NCI-H187 treated with DMSO at 0.1 percent for 48 hours (cell line): ENCODE measurements around the gene TTLL1.
"Not testable (repeated sequence)": the region's sequence is repeated elsewhere in the genome, so short reads cannot be mapped to it uniquely, and the experiment has no call there.

Experiments
- DNase-seq: peaks from one replicate; lab custom pipeline; 2025; lab: John Stamatoyannopoulos, UW

TTLL1 gene

GRCh38 chr22:43066844-43067385, 22.3 kb downstream of the TTLL1 start:
- DNase-seq = no peak

DNA sequence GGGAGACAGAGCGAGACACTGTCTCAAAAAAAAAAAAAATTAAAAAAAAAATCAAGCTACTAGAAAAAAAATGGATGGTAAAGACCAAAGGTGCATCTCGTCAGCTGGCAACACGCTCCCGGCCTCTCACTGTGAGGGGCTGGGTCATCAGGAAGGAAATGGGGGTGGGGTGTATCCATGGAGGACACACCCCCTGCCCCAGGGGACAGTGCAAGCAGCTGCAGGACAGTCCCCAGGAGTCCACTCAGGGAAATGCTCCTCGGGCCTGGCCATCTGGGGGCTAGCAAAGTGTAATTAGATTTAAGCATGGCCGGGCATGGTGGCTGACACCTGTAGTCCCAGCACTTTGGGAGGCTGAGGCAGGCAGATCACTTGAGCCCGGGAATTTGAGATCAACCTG, 23.1 kb downstream of the TTLL1 start:
- no peak for DNase-seq

DNA sequence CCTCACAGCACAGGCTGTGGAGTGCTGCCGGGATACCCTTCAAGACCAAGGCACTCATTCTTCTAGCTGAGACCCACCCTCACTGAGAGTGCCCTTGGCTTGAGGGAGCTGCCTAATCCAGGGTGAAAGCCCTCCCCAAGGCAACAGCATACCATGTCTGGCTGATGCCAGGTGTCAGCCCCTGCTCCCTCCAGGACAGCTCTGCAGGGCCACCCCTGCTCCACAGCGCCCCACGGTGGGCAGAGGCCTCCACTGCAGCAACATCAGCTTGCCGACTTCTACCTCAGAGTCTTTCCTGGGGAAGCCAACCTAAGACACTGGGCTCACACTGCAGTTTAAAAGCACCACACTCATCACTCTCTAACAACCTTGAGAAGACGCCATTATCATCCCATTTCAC, 29.0 kb downstream of the TTLL1 start:
- DNase-seq = no peak

DNA sequence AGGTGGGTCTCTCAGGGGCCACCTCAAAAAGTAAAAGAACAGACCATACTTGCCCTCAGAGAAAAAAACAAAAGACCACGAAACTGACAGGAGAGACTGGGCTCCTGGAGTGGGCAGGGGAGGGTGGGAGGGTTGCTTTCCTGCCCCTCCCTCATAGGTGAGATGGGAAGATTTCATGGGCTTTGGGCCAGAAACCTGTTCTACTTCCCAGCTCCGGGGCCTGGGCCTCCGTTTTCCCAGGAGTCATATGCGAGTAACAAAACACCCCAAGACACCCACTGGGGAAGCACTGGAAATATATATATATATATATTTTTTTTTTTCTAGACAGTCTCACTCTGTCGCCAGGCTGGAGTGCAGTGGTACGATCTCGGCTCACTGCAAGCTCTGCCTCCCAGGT, 31.6 kb downstream of the TTLL1 start:
- DNase-seq = no peak

DNA sequence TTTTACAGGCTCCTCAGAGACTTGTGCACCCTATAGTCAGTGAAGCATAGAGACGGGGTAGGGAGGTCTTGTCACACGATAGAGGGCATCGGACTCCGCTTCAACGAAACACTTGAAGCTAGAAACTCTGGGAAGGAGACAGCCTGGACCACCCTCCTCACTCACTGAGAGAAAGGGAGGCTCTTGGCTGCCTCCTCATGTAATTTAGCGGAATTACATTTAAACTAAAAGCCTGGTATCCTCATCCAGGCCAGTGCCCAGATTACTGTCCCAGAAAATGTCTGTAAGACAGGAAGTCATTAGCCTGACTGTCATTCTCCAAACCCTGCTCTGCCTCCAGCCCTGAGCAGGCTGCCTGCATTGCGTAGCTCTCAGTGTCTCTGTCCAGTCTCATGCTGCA, 36.0 kb downstream of the TTLL1 start:
- no peak for DNase-seq

DNA sequence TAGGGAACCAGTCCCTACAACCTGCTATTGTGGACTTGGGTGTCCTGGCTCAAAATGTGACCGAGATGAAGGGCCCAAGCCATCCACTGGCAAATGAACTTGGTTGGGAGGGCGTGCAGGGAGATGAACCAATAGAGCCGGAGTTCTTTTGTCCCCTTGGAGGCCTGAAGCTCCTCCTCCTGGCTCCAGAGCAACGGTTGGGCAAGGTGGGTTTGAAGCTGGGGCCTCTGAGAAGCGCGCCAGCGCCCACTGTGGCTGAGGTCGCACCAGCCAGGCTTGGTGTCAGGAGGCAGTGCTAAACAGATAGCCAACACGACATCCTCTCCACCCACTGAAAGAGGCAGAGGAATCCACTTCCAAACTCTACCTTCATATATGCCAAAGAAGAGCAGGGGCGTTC, 38.2 kb downstream of the TTLL1 start:
- no peak for DNase-seq

DNA sequence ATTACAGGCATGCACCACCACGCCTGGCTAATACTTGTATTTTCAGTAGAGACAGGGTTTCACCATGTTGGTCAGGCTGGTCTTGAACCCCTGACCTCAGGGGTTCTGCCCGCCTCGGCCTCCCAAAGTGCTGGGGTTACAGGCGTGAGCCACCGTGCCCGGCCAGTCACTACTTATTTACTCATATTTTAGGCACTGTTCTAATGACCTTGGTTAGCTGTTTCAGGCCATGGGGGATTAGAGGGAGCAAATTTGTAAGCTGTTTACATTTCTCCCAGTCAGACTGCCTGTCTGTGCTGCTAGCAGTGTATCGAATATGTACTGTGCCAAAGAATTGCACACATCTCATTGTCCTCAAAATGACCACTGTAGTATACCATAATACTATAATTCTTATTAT, 41.6 kb downstream of the TTLL1 start:
- DNase-seq = no peak

DNA sequence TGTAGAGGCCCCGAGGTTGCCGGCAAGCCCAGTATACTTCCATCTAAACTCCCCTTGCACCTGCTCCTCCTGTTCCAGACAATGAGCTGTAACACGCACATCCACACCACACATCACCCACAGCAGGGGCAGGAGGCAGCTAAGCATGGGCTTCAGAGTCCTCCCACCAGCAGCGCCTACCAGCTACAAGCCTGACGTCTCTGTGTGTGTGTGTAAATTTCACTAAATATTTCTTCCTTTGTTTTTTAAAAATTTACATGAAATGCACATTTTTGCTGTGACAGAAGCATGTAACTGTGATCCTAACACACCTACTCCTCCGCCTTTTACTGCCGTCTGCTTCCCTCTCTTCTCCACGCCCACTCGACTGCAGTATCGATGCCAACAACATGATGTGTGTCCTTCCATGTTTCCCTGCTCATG, 44.9 kb downstream of the TTLL1 start:
- DNase-seq = no peak

DNA sequence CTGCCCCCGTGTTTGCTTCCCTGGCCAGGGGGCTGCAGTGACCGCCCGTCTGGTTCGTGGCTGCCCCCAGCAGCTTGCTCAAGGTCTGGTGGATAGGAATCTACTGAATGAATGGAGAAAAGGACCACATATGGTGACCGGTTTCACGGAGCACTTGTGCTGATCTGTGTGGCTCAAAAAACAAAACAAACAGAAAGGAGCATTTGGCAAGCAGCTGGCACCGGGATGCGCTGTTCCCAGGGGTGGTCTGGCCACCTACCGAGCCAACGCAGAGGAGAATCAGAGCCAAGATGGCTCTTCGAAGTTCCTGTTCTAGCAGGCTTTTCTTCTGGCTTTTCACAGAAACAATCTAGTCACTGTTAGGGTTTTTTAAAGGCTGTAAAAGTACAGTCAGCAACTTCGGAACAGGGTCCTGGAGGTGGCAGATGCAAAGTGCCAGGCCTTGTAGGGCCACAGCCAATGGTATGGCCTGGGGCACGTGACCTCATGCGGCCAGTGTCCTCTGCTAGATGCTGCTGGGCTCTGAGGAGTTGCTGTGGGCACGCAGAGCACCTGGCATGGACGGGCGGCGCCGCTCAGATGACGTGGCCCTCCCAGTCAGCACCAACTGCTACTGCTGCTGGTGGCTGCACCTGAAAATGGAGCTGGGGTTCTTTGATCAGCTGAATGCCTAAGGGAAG, 47.0 kb downstream of the TTLL1 start:
- DNase-seq = no peak

DNA sequence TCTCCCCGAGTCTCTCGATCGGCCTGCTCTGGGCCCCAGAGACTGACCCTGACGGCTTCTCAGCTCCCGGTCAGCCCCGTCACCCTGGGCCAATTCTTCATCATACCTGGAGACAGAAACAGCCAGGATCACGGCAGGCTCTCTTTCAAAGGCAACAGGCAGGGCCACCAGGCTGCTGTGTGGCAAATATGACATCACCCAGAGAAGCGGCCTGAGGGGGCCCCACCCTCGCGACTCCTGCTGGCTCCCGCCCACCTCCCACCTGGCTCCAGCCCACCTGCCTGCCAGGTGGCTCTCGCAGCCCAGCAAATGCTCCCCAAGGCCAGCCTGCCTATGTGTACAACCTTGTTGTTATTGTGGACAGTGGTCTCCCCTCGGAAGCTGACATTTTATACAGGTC, 49.4 kb downstream of the TTLL1 start:
- DNase-seq = no peak

DNA sequence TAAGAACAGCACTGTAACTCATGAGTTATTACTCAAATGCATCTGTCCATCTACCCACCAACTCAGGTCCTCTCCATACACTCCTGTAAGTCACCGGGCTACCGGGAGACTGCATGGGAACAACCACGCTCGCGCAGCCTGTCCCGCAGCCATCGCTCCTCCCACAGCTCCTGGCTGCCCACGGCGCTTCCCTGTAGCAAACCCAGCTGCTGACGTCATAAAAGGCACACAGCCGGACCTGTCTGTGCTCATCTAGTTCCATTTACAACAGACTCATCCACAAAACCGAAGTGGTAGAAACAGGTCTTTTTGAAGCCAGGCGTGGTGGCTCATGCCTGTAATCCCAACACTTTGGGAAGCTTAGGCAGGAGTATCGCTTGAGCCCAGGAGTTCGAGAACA, 50.9 kb downstream of the TTLL1 start:
- DNase-seq = no peak

DNA sequence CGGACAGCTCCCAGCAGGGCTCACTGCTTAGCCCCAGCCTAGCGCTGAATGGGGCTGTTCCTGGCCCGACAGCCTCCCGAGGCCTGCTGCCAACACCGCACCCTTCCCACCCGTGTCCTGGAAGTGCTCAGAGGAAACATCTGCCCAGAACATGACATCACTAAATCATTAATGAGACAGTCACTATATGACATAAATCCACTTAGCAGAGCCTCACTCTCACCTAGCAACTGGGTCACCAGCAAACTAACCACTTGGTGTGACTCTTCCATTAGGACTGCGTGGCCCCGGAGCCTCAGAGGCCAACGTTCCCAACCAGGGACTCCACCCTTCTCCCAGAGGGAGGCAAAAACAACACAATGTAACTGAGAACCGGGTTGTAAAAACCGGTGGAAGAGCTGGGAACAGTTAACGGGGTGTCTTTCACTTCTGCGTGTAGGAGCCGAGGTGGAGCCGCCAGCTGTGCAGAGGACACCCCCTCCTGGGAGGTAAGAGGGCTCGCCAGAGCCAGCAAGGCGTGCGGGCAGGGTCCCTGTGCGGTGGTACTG, 52.8 kb downstream of the TTLL1 start:
- no peak for DNase-seq

DNA sequence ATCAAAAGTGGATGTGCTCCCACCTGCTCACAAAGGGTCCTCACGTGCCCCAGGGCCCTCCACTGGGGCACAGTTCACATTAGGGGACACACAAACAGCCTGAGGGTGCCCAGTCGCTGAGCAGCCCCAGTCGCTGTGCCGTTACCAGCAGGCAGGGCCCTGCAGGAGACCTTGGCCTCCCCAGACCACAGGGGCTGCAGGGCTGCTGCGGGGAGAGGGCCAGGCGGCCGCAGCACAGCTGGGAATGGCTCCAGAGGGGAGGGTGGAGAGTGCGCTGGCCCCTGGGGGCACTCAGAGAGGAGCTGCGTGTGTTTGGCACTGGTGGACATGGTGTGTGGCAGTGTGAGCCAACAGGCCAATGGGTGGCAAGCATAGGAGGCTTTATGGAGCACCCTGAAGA, 53.9 kb downstream of the TTLL1 start:
- DNase-seq = no peak

DNA sequence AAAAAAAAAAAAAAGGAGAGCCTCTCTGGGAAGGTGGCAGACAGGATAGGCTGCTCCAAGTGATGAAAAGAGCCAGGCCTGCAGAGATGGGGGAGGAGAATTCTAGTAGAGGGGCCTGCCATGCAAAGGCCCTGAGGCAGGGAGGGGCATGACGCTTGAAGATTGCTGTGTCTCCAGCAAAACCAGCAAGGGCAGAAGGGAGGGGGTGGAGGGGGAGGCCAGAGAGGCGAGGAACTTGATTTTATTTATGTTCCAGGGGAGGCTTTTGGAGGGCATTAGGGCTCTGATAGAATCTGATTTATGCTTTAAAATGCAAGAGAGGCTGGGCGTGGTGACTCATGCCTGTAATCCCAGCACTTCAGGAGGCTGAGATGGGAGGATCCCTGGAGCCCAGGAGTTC, 57.6 kb downstream of the TTLL1 start:
- DNase-seq = no peak

DNA sequence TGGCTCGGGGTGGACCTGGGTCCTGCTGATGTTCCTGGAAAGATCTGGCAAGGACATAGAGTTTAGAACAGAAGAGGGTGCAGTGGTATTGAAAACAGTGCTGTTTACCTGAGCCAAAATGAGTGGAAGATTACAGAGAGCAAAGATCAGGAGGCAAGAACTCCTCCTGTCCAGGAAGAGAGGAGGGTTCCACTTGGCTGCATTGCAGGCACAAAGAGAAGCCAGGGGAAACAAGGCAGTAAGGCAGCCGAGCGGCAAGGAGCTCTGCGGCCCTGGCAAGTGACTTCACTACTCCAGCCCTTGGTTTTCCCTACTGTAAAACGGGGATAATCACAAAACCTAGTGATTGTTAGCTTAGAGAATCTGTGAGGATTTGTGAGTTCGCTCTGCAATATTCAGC, 70.6 kb downstream of the TTLL1 start:
- no peak for DNase-seq

GRCh38 chr22:43017525-43018460, 71.4 kb downstream of the TTLL1 start:
- DNase-seq = no peak

GRCh38 chr22:43016150-43016549, 73.0 kb downstream of the TTLL1 start:
- not testable (repeated sequence) for DNase-seq

- DNase-seq = no peak
Observed at GRCh38 chr22:43015677-43016042, 73.5 kb downstream of the TTLL1 start.

GRCh38 chr22:43014869-43015676, 74.1 kb downstream of the TTLL1 start, which contains the start of gene PACSIN2:
Gene PACSIN2 (minus strand): TSS chr22:43015149. CDS start chr22:42912080, 103,069 bp downstream.
- peak; percentile 68 for DNase-seq

DNA sequence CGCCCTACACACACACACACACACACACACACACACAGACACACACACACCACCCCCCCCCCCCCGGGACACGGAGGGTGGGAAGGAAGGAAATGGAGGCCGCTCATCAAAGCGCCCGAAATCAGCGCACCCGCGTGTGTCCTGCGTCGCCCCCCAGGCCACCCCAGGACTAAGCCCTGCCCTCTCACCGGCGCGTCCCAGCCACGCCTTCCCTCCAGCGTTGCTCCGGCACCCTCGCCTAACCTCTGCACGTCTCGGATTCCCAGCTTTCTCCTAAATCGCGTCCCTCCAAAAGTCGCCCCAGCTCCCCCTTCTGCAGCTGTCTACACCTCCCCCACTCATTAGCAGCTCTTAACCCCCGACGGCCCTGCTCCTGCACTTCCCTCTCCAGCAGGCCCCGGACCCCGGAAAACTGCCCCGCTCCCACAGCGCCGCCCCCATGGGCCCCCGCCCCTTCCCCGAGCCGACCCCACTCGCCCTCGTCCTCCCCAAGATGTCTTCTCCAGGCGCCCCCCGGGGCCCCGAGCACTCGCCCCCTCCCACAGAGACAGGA, 74.8 kb downstream of the TTLL1 start:
- no peak for DNase-seq
